ENCODE results near the gene BTBD9.

Gene BTBD9

DNA sequence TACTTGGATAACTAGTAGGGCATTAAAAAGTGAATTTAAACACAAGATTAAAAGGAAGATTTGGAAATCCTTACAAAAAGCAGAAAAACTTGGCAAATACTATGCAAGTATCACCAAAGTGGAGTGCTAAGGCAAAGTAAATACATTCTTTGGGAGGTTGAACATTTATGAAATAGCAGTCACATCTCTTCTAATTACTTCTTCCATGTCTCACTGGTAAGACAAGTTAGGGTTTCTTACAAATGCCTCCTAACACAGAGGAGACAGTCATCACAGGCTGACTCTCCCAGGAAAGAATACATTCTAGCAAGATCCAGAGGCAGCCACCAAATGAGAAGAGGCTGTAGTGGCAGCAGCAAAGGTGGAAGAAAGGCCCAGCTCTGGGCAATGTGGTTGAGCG lies 298.2 kb downstream of the BTBD9 start:
- ChIA-PET CTCF (no interaction called here), POLR2A (no interaction called here)
- TF ChIP-seq, protein P1, sequence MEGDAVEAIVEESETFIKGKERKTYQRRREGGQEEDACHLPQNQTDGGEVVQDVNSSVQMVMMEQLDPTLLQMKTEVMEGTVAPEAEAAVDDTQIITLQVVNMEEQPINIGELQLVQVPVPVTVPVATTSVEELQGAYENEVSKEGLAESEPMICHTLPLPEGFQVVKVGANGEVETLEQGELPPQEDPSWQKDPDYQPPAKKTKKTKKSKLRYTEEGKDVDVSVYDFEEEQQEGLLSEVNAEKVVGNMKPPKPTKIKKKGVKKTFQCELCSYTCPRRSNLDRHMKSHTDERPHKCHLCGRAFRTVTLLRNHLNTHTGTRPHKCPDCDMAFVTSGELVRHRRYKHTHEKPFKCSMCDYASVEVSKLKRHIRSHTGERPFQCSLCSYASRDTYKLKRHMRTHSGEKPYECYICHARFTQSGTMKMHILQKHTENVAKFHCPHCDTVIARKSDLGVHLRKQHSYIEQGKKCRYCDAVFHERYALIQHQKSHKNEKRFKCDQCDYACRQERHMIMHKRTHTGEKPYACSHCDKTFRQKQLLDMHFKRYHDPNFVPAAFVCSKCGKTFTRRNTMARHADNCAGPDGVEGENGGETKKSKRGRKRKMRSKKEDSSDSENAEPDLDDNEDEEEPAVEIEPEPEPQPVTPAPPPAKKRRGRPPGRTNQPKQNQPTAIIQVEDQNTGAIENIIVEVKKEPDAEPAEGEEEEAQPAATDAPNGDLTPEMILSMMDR (IDR thresholded peaks at IDR 0.05; ENCODE audit: control extremely low read depth, extremely low read depth, low read depth, missing control alignments) = no peak
- DNase-seq (ENCODE audit: extremely low spot score) = no peak

DNA sequence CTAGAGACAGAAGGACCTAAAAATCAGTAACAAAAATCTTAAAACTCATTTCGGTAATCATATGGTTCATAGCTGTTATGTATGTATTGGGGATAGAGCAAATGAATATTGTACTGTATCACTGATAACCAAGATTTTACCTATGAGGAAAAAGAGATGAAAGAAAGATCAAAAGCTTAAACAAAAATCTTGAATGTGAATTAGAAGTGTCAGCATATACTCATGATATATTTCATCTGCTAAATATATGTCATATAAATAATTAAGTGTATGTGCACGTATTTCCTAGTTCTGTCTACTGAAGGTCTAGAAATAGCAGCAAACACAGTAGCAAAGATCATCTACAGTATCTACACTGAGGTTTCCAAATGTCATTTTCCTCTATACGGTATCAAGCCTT lies 299.8 kb downstream of the BTBD9 start:
- POLR2A ChIA-PET = no interaction called here
- no peak for DNase-seq (ENCODE audit: extremely low spot score)
- TF ChIP-seq, protein P1 (IDR thresholded peaks at IDR 0.05; ENCODE audit: control extremely low read depth, extremely low read depth, low read depth, missing control alignments) = no peak
- CTCF ChIA-PET = interaction anchor here (1.3 kb wide), 1 partner anchor 10 kb away, joined by 4 read pairs; no protein-coding TSS in a partner anchor

DNA sequence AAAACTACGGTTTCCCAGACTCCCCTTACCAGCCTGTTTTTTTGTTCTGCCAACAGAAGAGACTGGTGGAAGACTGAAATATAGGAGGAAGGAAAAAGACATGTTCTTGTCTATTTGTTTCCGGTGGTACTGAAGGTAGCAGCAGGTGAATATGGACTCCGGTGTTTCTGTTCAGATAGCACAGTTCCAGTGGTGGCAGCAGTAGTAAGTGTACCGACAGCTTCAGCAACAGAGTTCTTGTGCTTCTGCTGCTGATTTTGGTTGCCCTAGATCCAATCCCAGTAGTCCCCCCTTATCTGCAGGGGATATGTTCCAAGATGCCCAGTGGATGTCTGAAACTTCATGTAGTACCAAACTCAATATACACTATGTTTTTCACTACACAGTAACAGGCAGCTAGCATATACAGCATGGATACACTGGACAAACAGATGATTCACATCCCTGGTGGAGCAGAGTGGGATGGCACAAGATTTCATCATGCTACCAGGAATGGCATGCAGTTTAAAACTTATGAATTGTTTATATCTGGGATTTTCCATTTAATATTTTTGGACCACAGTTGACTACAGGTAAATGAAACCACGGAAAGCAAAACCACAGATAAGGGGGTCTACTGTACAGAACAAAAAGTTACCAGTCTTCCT lies 301.8 kb downstream of the BTBD9 start:
- POLR2A ChIA-PET = no interaction called here
- CTCF ChIA-PET = no interaction called here
- TF ChIP-seq, protein P1 (IDR thresholded peaks at IDR 0.05; ENCODE audit: control extremely low read depth, extremely low read depth, low read depth, missing control alignments) = no peak
- no peak for DNase-seq (ENCODE audit: extremely low spot score)

DNA sequence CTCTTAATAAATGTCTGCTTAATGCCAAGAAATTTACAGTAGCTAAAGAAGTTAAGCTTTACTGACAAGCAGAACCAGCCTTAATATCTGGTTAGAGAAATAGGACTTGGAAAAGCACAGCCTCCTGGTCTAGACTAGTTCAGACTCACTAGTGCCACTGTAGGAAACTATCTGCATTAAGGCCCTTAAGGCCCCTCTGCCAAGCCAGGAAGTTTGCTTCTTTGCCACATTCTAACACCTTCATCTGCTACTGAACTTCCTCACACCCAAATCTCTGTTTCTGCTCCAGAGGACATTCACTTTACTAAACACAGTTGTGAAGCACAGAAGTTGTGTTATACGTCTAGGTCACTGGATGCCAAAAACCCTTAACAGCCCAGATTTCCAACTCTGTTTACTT lies 302.8 kb downstream of the BTBD9 start:
- POLR2A ChIA-PET = no interaction called here
- TF ChIP-seq, protein P1 (IDR thresholded peaks at IDR 0.05; ENCODE audit: control extremely low read depth, extremely low read depth, low read depth, missing control alignments) = no peak
- CTCF ChIA-PET = interaction anchor here (1.5 kb wide), 1 partner anchor 26 kb away, joined by 3 read pairs; no protein-coding TSS in a partner anchor
- DNase-seq (ENCODE audit: extremely low spot score) = no peak

DNA sequence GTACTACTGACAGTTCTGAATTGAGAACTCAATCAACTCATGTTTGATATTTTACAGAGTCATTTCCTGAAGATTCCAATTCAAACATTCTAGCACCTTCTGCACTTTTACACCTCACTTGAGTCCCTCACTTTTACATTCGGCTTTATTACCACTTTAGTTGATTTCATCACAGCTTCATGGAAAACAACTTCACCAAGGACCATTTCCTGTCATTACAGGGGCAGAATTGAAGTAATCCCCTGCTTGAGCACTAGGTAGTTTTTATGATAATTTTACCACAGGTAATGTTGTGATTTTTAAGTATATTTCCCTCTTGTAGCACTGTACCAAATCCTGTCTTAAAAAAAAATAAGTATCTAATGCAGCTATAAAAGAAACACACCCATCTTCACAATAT lies 312.9 kb downstream of the BTBD9 start:
- TF ChIP-seq, protein P1 (IDR thresholded peaks at IDR 0.05; ENCODE audit: control extremely low read depth, extremely low read depth, low read depth, missing control alignments) = no peak
- DNase-seq (ENCODE audit: extremely low spot score) = no peak
- ChIA-PET POLR2A (no interaction called here), CTCF (no interaction called here)

DNA sequence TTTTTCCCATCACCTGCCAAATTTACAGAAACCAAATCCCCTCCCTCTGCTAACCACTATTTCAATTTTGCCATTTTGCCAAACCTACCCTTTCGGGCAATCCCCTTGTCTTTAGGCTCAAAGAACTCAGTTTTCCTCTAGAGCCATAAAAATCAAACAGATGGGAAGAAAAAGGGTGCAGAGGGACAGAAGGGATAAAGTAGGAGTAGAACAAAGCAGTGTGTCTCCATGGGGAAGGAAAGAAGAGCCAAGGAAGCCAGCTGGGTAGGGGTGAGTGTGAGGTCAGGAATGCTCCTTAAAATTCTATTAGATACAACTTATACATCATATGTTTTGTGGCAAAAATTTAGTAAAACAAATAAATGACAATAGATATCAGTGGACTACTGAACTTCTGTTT lies 316.5 kb downstream of the BTBD9 start:
- CTCF ChIA-PET = no interaction called here
- TF ChIP-seq, protein P1 (IDR thresholded peaks at IDR 0.05; ENCODE audit: control extremely low read depth, extremely low read depth, low read depth, missing control alignments) = no peak
- POLR2A ChIA-PET = no interaction called here
- no peak for DNase-seq (ENCODE audit: extremely low spot score)

All from GM10248 (cell line).